H9 (cell line): Measurements from ENCODE around the gene LDB3. TPM values are rescaled to one million over a fixed set of nuclear protein-coding genes. Genes with fewer than 3 reads are reported as not detected.

Source experiments
- DNase-seq: peaks from one replicate; pipeline ENCODE4 v3.0.0-alpha.2; 2017
- H2AFZ ChIP-seq: one replicate; pipeline ENCODE4 v1.6.1; 2013; ENCODE audit warnings: mild to moderate bottlenecking, low read length, control low read depth, moderate library complexity
- H2AK5ac ChIP-seq: 2 replicates; pipeline ENCODE4 v1.6.1; 2013; ENCODE audit warnings: low read length, control low read depth, mixed read lengths; ENCODE audit not compliant: insufficient read length
- H2BK120ac ChIP-seq: one replicate; pipeline ENCODE4 v1.6.1; 2013; ENCODE audit warnings: low read depth, mild to moderate bottlenecking, low read length, control low read depth, inconsistent platforms; ENCODE audit not compliant: poor library complexity, severe bottlenecking
- H2BK12ac ChIP-seq: 2 replicates; pipeline ENCODE4 v1.6.1; 2013; ENCODE audit warnings: low read length, control low read depth, mixed read lengths, low read depth; ENCODE audit not compliant: insufficient read length
- H2BK15ac ChIP-seq: 2 replicates; pipeline ENCODE4 v1.6.1; 2013; ENCODE audit warnings: low read depth, low read length, control low read depth
- H2BK20ac ChIP-seq: one replicate; pipeline ENCODE4 v1.6.1; 2013; ENCODE audit warnings: low read depth, mild to moderate bottlenecking, low read length, control low read depth, inconsistent platforms; ENCODE audit not compliant: poor library complexity, severe bottlenecking
- H2BK5ac ChIP-seq: 2 replicates; pipeline ENCODE4 v1.6.1; 2013; ENCODE audit warnings: low read length, control low read depth, mixed read lengths; ENCODE audit not compliant: insufficient read length
- H3K14ac ChIP-seq: 2 replicates; pipeline ENCODE4 v1.6.1; 2013; ENCODE audit warnings: low read length, control low read depth; ENCODE audit not compliant: insufficient read depth
- H3K18ac ChIP-seq: 2 replicates; pipeline ENCODE4 v1.6.1; 2013; ENCODE audit warnings: low read depth, mild to moderate bottlenecking, mixed read lengths, low read length, control low read depth; ENCODE audit not compliant: insufficient read length
- H3K23ac ChIP-seq: 2 replicates; pipeline ENCODE4 v1.6.1; 2013; ENCODE audit warnings: low read length, control low read depth, mixed read lengths, low read depth; ENCODE audit not compliant: insufficient read length
- H3K23me2 ChIP-seq: 2 replicates; pipeline ENCODE4 v1.6.1; 2013; ENCODE audit warnings: low read depth, mild to moderate bottlenecking, mixed read lengths, low read length, control low read depth; ENCODE audit not compliant: insufficient read length, poor library complexity, severe bottlenecking
- H3K27ac ChIP-seq: 2 replicates; pipeline ENCODE4 v1.5.1; 2013; ENCODE audit warnings: low read length, control low read depth, mixed read lengths, low read depth; ENCODE audit not compliant: insufficient read length
- H3K27me3 ChIP-seq: 2 replicates; pipeline ENCODE4 v1.6.1; 2013; ENCODE audit warnings: low read length, control low read depth, inconsistent platforms; ENCODE audit not compliant: insufficient read depth
- H3K4ac ChIP-seq: 2 replicates; pipeline ENCODE4 v1.6.1; 2013; ENCODE audit warnings: low read depth, mild to moderate bottlenecking, control low read depth, inconsistent platforms, low read length, moderate library complexity
- H3K4me1 ChIP-seq: 2 replicates; pipeline ENCODE4 v1.6.1; 2013; ENCODE audit warnings: low read length, control low read depth, inconsistent platforms; ENCODE audit not compliant: insufficient read depth
- H3K4me2 ChIP-seq: 2 replicates; pipeline ENCODE4 v1.6.1; 2013; ENCODE audit warnings: low read length, control low read depth, mixed read lengths; ENCODE audit not compliant: insufficient read length, insufficient read depth
- H3K56ac ChIP-seq: 2 replicates; pipeline ENCODE4 v1.6.1; 2013; ENCODE audit warnings: low read depth, mild to moderate bottlenecking, mixed read lengths, low read length, control low read depth; ENCODE audit not compliant: insufficient read length
- H3K79me1 ChIP-seq: 2 replicates; pipeline ENCODE4 v1.6.1; 2013; ENCODE audit warnings: low read depth, mild to moderate bottlenecking, moderate library complexity, low read length, control low read depth, inconsistent platforms; ENCODE audit not compliant: insufficient read depth, poor library complexity, severe bottlenecking
- H3K79me2 ChIP-seq: 2 replicates; pipeline ENCODE4 v1.6.1; 2013; ENCODE audit warnings: low read length, control low read depth, inconsistent platforms; ENCODE audit not compliant: insufficient read depth
- H3K9ac ChIP-seq: 2 replicates; pipeline ENCODE4 v1.6.1; 2013; ENCODE audit warnings: low read length, control low read depth, mixed read lengths; ENCODE audit not compliant: insufficient read length; ENCODE audit errors: extremely low read depth
- H3K9me3 ChIP-seq: one replicate; pipeline ENCODE4 v1.6.1; 2013; ENCODE audit warnings: low read depth, low read length, inconsistent platforms; ENCODE audit not compliant: control insufficient read depth
- H3T11ph ChIP-seq: one replicate; pipeline ENCODE4 v1.6.1; 2013; ENCODE audit warnings: mild to moderate bottlenecking, low read length, control low read depth, inconsistent platforms
- H4K20me1 ChIP-seq: one replicate; pipeline ENCODE4 v1.6.1; 2013; ENCODE audit not compliant: control insufficient read depth, insufficient read length, insufficient read depth
- H4K5ac ChIP-seq: 2 replicates; pipeline ENCODE4 v1.6.1; 2013; ENCODE audit warnings: low read depth, mild to moderate bottlenecking, mixed read lengths, low read length, control low read depth; ENCODE audit not compliant: insufficient read length
- H4K8ac ChIP-seq: replicated peaks from 2 replicates; pipeline ENCODE4 v1.6.1; 2013; ENCODE audit warnings: low read length, control low read depth, mixed read lengths, low read depth; ENCODE audit not compliant: insufficient read length
- H4K91ac ChIP-seq: 2 replicates; pipeline ENCODE4 v1.6.1; 2013; ENCODE audit warnings: low read depth, mild to moderate bottlenecking, moderate library complexity, mixed read lengths, low read length, control low read depth; ENCODE audit not compliant: insufficient read length
- H3K27ac Mint-ChIP-seq, 3 experiments: 2 replicates in 2 of 3; 3 replicates in 1 of 3; pipeline ENCODE4 v1.8.0; 2020 to 2021; ENCODE audit warnings: mixed read lengths in 3 of 3, mild to moderate bottlenecking in 1 of 3, moderate library complexity in 1 of 3
- H3K27me3 Mint-ChIP-seq: 2 replicates; pipeline ENCODE4 v1.8.0; 2021; ENCODE audit warnings: low read depth, mild to moderate bottlenecking, moderate library complexity, mixed read lengths
- H3K36me3 Mint-ChIP-seq, 3 experiments: 2 replicates in 2 of 3; 3 replicates in 1 of 3; pipeline ENCODE4 v1.8.0; 2020 to 2021; ENCODE audit warnings: low read depth in 3 of 3, mixed read lengths in 3 of 3; ENCODE audit not compliant: insufficient read depth in 1 of 3
- H3K4me1 Mint-ChIP-seq, 2 experiments: 2 replicates each; pipeline ENCODE4 v1.8.0; 2020; ENCODE audit warnings: mixed read lengths in 2 of 2
- H3K4me3 Mint-ChIP-seq, 2 experiments: 2 replicates in 1 of 2; 3 replicates in 1 of 2; pipeline ENCODE4 v1.8.0; 2020 to 2021; ENCODE audit warnings: mild to moderate bottlenecking in 2 of 2, mixed read lengths in 2 of 2, moderate library complexity in 1 of 2
- H3K9me3 Mint-ChIP-seq, 2 experiments: 2 replicates in 1 of 2; 3 replicates in 1 of 2; pipeline ENCODE4 v1.8.0; 2020; ENCODE audit warnings: mild to moderate bottlenecking in 2 of 2, mixed read lengths in 2 of 2, moderate library complexity in 1 of 2
- WGBS: extraction: QIAGEN DNeasy Blood & Tissue Kit; methylation state at CpG from one replicate; pipeline ENCODE4 v1.1.7; 2013; ENCODE audit warnings: missing lambda C conversion rate, low lambda C conversion rate, mixed read lengths; ENCODE audit not compliant: insufficient read length; ENCODE audit errors: extremely low coverage; 5-methylcytosine and 5-hydroxymethylcytosine counted together
- total RNA-seq: library from RNA; stranded (reverse); gene quantifications from 2 replicates; pipeline ENCODE4 v1.2.1, GENCODE V29; 2021
- TF ChIP-seq, protein P1 (sequence below): fragments of 200-600 bp; sonication (generic); conservative IDR thresholded peaks from 3 replicates; pipeline ENCODE4 v1.8.0; 2021; ENCODE audit warnings: antibody characterized with exemption, mild to moderate bottlenecking

The LDB3 gene
- total RNA-seq, 1 experiment from 2014 or later, result 0.17 TPM

DNA sequence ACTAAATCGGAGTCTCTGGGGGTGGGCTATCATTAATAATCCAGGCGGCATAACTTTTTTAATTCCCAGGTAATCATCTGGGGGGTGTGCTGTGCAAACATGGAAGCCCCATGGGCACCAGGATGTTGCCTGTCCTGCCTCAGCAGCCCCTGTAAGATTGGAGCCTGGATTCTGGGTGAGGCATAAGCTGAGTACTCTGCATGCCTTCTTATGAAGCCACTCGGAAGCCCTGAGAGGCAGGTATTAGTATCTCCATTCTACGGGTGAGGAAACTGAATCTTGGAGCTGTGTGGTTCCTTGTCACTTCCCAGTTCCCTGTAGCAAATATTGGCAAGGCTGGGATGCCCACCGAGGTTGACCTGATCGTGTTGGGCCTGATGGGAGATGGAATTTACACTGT lies 21.4 kb upstream of the LDB3 start:
- Mint-ChIP-seq H3K9me3 (peaks cover 5 to 8% of the 10 kb centered on the region in 2 experiments; a peak in 4 of 5 replicates), H3K27me3 (peaks cover 2% of the 10 kb centered on the region; the same call in 1 of the 2 replicates), H3K36me3 (peaks cover 0 to 2% (median 0%) of the 10 kb centered on the region in 3 experiments; a peak in 2 of 7 replicates), H3K27ac (no peak overlapping the region), H3K4me1 (peaks cover 5 to 6% of the 10 kb centered on the region in 2 experiments), H3K4me3 (no peak overlapping the region)
- Histone ChIP-seq H3K23ac (no peak overlapping the region), H2BK15ac (no peak overlapping the region), H3K4me2 (no peak overlapping the region), H3K27me3 (no peaks in the 10 kb centered on the region), H2BK12ac (no peak overlapping the region), H3K9me3 (no peaks in the 10 kb centered on the region), H3T11ph (no peak overlapping the region), H3K4me1 (no peaks in the 10 kb centered on the region), H3K18ac (no peak overlapping the region), H3K79me1 (no peaks in the 10 kb centered on the region), H3K79me2 (no peaks in the 10 kb centered on the region), H3K14ac (no peak overlapping the region), H4K5ac (no peak overlapping the region), H2AFZ (no peak overlapping the region), H2BK120ac (no peak overlapping the region), H2AK5ac (no peak overlapping the region), H4K8ac (no peak overlapping the region), H3K27ac (no peak overlapping the region), H4K91ac (no peak overlapping the region), H3K4ac (no peak overlapping the region), H4K20me1 (no peaks in the 10 kb centered on the region), H3K23me2 (no peaks in the 10 kb centered on the region), H3K9ac (no peak overlapping the region), H3K56ac (no peak overlapping the region), H2BK5ac (no peak overlapping the region), H2BK20ac (no peak overlapping the region)
- WGBS, result no CpG with 5 or more reads among the region's 6 CpGs
- DNase-seq, result no peak
- TF ChIP-seq, protein P1, sequence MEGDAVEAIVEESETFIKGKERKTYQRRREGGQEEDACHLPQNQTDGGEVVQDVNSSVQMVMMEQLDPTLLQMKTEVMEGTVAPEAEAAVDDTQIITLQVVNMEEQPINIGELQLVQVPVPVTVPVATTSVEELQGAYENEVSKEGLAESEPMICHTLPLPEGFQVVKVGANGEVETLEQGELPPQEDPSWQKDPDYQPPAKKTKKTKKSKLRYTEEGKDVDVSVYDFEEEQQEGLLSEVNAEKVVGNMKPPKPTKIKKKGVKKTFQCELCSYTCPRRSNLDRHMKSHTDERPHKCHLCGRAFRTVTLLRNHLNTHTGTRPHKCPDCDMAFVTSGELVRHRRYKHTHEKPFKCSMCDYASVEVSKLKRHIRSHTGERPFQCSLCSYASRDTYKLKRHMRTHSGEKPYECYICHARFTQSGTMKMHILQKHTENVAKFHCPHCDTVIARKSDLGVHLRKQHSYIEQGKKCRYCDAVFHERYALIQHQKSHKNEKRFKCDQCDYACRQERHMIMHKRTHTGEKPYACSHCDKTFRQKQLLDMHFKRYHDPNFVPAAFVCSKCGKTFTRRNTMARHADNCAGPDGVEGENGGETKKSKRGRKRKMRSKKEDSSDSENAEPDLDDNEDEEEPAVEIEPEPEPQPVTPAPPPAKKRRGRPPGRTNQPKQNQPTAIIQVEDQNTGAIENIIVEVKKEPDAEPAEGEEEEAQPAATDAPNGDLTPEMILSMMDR, result no peak
